GM12892 (cell line): ENCODE measurements around the gene GDF2.

Experiments
- POLR2A ChIP-seq: IDR thresholded peaks from 2 replicates; pipeline ENCODE4 v1.6.1; 2011; ENCODE audit warnings: low read depth, low read length, control low read depth
- POLR2AphosphoS5 ChIP-seq: IDR thresholded peaks from 2 replicates; pipeline ENCODE4 v1.6.1; 2011; ENCODE audit warnings: low read depth, low read length, control low read depth
- TAF1 ChIP-seq: IDR thresholded peaks from 2 replicates; pipeline ENCODE4 v1.6.1; 2011; ENCODE audit warnings: low read depth, mild to moderate bottlenecking, control low read depth, low read length, borderline replicate concordance

DNA sequence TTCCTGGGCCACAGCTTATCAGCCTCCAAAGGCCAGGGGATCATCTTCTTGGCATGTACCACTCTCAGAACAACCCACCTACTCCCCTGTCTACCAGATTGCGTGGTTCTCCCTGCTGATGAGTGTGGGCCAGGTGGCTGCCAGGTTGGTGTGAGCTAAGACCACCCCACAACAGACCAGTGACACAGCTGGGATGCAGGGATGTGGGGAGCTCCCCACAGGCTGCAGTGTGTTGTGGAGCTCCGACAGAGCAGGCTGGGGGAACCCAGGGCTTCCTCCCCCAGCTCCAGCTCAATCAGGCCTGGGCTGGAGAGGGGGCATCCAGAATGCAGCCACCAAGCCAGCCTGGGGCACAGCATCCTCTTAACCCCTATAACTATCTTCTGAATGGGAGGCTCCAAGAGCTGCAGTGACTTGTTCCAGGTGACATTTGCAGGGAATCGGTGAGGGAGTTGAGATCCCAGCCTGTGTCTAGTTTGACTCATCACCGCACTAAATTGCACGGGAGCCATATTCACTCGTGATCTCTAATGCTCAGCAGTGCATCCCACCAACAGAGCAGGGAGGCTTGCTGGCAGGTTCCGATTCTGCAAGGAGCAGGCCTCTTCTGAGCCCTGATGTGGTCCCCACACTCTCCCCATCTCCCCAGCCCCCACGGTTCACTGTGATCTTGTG is 596 bp upstream of the GDF2 start:
- TF ChIP-seq POLR2AphosphoS5 (no peak), POLR2A (no peak), TAF1 (no peak)
